ENCODE results near the gene NDUFS6.
A peak's percentile ranks its signal among the peaks of the same experiment; 100 is the strongest.

Gene NDUFS6

DNA sequence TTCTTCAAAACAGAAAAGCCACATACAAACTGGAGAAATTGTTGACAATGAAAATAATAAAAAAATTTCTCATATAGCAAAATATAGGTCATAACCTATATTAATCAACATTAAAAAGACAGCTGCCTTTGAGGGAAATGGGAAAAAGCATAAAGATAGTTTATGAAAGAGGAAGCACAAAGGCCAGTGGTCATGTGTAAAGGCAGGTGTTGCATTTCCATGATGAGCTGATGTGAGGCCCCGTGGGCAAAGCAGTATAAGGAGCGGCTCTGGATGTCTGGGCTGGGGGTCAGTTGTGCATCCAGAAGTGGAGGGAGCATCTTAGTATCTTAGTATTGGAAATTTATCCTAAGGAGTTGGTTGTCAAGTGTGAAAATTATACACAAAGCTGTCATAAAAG, 18.3 kb downstream of the NDUFS6 start:
- no peak for DNase-seq

DNA sequence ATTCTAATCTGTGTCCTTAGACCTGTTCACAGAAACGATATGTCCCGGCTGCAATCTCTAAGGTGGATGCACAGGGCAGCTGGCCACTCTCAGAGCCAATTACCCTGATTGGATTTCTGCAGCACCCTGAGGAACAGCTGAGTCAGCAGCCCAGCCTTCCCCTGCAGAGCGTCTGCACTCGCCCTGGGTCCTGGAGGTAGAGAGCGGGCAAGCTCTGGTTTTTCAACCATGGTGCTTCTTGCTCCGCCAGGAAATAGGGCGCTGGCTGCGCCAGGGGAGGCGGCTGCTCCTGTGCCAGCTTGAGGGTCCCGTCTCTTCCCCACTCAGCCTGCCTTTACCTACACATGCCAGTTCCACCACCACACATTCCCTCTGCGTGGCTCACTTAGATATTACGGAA, 19.2 kb downstream of the NDUFS6 start:
- no peak for DNase-seq

GRCh38 chr5:1820926-1821325, 19.7 kb downstream of the NDUFS6 start:
- DNase-seq = no peak

DNA sequence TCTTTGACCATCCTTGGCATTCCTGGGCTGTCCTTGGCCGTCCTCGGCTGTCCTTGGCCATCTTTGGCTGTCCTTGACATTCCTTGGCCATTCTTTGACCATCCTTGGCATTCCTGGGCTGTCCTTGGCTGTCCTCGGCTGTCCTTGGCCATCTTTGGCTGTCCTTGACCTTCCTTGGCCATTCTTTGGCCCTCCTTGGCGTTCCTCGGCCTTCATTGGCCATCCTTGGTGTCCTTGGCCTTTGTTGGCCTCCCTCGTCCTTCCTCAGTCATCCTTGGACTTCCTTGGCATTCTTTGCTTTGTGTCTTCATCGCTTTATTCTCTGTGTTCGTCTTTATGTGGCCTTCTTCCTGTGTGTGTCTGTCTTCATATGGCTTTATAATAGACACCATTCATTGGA, 20.7 kb downstream of the NDUFS6 start:
- DNase-seq = no peak

- no peak for DNase-seq
Observed at GRCh38 chr5:1823381-1824034, 22.3 kb downstream of the NDUFS6 start.

DNA sequence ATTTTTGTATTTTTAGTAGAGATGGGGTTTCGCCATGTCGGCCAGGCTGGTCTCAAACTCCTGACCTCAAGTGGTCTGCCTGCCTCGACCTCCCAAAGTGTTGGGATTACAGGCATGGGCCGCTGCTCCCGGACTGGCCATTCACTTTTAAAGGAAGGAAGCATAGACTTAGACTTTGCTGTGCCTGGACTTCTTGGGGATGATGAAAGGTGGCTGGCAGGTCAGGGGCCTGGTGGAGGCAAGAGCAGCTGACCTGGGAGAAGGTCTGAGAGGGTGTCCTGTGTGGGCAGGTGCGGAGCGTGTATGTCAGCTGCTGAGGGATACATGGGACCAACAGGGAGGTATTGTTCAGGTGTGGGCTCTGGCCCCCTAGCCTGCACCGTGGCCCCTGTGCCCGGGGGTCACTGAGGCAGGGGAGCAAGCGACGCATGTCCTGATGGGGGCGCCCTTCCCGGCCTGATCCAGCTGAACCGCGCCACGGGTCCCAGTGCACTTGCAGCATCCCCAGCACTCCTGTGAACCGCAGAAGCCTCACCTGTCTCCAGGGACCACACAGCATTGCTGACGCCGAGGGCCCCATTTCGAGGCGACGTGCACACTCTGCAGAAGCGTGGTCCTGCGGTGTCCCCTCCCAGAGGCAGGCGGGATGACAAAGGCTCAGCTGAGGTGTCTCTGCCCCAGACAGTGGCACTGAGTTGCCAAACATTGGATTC, 23.1 kb downstream of the NDUFS6 start:
- no peak for DNase-seq

DNA sequence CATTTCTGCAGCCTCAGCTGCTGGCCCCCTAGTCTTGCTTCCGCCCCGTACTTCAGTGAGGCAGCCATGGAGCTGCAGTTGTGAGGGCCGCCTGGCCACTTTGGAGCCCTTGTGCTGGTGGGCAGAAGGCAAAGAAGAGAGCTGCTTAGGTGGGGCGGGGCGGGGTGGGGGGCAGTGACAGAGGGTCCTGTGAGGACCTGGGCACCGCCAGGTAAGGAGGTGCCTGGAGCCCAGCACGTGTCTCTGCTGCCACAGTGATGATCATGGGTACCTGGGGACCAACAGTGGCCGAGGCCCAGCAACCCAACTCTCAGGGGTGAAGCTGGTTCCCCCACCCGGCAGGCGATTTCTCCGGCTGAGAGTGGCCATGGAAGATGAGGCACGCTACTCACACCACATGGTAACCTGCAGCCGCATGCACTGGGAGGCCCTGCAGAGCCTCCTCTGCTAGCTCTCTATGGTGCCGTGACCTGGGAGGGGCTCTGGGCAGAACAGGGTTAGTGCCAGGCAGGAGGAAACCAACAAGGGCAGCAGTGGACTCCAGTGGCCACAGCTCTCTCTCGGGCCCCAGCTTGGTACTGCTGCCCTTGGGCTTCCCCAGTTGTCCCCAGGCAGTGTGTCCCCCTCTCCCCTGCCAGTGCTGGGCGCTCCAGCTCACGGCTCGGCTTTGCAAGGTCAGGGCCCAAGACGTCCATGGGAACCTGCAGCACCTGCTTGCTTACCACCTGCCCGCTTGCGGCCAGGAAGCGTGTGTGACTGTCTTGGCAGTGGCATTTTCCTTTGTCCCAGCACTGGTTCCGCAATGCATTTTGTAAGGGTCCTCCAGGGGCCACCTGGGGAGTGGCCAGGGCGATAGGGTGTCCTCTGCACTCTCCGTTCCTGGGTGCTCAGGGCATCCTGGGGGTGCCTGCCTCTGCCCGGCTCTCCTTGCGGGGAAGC, 24.0 kb downstream of the NDUFS6 start:
- no peak for DNase-seq

- no peak for DNase-seq
Observed at GRCh38 chr5:1826235-1826980, 25.2 kb downstream of the NDUFS6 start.

DNA sequence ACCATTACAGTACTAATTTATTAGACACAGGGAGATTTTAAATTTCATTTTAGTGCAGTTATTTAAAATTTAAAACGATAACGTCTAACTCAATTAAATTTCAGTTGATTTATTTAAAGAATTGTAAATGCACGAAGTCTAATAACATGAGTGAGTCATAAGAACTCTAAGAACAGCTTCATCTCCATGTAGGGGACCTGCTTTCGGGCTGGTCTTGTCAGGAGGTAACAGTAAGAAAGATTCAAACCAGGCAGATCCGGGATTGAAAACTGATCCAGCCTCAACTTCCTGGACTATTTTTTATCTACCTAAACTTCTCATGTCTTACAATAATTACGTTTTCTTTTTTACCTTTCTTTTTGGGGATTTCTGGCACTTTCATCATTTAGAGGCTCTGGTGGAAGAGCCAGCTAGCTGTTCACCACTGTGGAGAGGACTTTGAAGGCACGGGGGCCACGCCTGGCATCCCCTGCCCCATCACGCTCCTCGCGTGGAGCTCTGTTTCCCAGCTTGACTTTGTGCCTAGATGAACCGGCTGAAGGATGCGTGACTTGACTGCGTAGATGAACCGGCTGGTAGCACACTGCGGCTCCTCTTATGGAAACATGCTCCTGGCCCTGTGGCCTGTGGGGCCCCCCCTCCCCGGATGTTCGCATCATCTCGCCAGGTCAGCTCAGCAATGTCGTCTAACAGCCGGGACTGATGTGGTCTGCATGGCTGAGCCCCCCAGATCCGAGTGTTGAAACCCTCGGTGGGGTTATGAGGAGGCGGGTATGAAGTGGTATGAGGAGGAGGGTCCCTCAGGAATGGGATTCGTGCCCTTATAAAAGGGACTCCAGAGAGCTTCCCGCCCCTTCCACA, 26.0 kb downstream of the NDUFS6 start:
- no peak for DNase-seq

DNA sequence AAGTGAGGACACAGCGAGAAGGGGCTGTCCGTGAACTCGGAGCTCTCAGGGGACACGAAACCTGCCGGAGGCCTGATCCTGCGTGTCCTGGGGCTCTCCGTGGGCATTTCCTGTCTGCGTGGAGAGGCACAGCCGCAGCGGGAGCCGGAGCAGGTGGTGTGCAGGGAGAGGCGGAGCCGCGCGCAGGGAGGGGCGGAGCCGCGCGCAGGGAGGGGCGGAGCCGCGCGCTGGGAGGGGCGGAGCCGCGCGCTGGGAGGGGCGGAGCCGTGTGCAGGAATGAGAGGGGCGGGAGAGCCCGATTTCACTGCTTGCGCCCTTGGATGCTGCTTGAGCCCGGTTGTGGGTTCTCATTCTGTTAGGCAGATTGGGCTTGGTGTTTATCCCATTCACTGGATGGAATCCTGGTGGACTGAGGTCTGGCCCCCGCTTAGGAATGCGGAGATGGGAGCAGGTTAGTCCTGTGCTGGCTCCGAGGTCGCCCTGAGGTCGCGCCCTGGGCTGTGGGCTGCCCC, 26.7 kb downstream of the NDUFS6 start:
- peak; percentile 51 for DNase-seq

DNA sequence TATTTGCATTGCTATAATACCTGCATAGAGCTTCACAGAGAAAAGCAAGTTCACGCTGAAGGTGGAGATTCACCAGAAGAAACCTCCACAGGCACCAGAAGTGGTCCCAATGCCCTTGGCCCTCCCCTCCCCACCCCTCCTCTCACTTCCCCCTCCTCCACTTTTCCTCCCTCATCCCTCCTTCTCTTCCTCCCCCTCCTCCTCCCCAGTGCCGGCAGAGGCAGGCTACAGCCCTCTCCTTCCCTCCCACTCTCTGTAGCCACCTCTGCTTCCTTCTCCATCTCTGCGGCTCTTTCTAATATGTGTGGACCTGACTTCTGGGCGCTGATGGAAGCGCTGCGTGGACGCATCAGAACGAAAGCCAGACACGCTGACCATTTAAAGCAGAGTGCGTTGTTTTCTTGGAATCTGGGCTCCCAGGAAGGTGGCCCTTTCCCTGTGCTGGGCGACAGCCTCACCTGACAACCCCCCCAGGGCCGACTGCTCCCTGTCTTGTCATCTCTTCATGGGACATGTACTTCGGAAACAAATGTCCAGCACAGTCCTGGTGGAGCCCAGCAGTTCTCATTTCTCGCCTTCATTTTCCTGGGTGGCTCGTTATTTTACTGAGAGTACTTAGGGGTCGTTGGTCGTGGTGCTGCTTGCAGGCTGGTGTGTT, 29.5 kb downstream of the NDUFS6 start:
- DNase-seq = no peak

GRCh38 chr5:1831257-1831656, 30.1 kb downstream of the NDUFS6 start:
- DNase-seq = no peak

GRCh38 chr5:1831677-1832313, 30.6 kb downstream of the NDUFS6 start:
- no peak for DNase-seq

DNA sequence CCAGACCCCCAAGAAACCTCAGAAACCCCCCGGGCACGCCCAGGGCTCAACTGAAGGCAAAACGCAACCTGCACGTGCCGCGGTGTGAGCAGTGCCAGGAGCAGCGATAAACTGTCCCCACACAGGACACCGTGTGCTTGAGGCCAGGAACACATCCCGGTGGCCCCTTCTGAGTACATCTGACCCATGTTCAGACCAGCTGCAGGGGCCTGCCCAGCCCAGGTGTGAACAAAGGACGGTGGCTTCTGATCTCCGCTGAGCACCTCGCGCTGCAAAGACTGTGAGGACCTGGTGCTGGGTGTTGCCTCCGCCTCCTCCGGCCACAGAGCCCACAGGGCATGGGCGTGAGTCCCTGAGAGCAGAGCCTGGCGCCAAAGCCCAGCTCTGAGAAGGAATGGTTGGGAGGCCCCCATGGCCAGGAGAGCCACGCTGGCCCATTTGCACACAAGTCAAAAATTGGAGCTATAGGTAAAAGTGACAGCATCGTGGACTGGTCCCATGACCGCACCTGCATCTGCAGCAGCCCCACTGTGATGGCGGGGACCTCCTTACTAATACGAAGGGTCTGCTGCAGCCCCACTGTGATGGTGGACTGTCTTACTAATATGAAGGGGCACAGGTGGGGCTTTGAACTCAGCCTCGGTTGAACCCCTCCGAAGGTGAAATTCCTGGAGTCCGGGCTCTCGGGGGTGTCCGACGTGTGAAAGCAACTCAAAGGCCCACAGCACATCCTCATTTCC, 31.5 kb downstream of the NDUFS6 start:
- no peak for DNase-seq

DNA sequence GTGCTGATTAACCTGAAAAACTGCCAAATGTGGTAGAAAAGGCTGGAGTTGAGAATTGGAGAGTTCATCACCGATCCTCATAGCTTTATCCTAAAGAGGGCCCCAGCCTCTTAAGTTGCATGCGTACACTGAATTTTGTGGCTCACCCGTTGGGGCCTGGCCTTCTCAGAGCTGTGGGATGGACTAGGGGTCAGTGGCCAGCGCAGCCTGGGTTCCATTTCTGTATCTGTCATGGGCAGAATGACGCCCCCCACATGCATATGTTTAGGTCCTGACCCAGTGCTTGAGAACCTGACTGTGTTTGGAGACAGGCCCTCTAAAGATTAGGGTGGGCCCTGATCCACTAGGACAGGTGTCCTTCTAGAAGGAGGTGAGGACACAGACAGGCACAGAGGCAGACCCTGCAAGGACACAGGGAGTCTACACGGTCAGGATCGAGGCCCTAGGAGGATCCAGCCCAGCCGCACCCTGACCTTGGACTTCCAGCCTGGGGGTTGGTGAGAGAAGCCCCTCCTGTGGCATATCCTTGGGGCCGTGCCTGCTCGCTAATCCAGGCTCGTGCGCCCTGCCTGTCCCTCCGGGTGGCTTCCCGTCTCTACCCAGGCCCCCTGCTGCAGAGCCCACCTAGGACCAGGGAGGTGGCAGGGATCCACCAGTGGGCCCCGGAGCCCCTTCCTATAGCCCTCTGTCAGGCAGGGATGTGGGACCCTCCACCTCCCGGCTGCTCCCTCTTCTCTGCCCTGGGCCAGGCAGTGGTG, 32.2 kb downstream of the NDUFS6 start:
- DNase-seq = no peak

GRCh38 chr5:1834022-1834551, 32.9 kb downstream of the NDUFS6 start:
- no peak for DNase-seq

DNA sequence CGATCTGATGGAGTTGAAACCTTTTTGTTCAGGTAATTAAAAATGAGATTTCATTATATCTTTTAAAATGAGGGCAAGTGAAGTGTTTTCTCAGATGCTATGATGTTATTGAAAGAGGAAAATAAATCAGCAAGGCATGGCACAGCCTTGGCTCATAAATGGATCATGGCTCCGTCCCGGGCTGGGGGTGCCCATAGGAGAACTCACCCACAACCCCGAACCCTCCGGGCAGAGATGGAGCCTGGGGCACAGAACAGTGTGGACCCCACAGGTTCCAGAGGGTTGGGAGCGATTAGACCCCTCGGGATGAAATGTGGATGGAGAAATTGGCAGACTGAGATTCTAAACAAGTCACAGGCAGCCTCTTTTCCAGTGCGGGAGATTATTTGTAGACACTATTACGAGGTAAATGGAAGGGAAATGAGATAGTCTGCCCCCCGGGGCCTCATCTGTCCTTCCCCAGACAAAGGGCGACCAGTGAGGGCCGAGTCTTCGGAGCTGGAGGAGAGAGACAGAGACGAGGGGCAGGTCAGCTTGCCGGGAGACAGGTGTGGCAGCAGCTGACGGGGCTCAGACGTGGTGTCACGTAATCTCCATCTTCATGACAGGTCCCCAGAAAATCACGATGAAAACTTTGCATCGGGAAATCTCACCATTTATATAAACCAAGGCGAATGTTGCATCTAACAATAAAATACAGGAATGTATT, 33.7 kb downstream of the NDUFS6 start:
- DNase-seq = no peak

DNA sequence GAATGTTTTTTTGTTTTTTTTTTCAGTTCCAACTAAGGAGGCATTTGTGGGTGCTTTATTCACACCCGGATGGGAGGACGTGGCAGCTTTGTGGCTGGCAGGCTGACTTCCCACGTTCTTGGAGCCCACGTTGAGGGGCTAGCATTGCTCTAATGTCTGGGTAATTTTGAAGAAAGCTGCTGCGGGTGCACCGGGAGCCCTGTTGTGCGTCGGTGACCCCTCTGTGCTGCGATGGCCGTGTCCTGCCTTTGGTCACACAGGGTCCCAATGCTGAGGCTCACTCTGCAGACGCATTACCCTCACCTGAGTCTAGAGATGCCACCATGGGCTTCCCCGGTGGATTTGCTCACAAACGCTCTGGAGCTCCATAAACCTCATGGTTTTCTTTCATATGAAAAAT, 34.2 kb downstream of the NDUFS6 start:
- no peak for DNase-seq
